HS-5 (cell line): ENCODE results near the gene JDP2.
"Not testable (repeated sequence)": the region's sequence is repeated elsewhere in the genome, so short reads cannot be mapped to it uniquely, and the experiment has no call there.

Source experiments
- DNase-seq: peaks from one replicate; pipeline ENCODE4 v3.0.0-alpha.2; 2012; ENCODE audit warnings: low read depth

The JDP2 gene

DNA sequence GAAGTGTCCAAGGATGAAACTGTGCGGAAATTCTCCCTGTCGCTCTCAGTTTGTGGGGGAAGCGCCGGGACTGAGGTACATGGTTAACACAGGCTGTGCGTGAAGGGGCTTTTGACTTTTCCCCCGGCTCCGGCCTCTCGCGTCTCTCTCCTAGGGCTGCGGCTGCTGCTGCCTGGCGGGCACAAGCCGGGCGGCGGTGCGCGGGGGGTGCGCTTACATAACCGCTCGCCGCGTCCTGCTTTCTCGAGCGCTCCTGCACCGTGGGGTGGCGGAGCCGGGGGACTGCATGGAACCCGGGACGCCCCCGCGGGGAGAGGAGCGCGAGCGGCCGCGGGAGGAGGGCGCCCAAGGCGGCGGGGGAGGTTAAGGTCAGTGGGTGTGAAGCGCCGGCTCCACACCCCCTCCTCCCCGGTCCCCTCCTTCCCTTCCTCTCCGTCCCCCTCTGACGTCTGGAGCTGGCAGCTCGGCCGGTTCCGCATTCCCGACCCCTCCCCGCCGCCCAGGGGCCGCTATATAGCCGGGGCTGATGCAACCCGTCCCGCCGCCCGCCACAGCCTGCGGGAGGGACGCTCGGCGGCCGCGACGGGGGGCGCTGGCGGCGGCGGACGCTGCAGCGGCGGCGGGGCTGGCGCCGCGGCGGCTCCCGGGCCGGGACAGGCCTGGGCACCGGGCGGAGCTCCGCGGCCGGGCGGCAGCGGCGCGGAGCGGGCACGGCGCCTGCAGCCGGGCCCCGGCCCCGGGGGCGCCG is at the start of gene JDP2:
Gene JDP2, plus strand, starts transcription at position 541 of the 748 bp plus-strand sequence. CDS start 9,899 bp downstream, outside the sequence.
- DNase-seq, result peak; percentile 20

DNA sequence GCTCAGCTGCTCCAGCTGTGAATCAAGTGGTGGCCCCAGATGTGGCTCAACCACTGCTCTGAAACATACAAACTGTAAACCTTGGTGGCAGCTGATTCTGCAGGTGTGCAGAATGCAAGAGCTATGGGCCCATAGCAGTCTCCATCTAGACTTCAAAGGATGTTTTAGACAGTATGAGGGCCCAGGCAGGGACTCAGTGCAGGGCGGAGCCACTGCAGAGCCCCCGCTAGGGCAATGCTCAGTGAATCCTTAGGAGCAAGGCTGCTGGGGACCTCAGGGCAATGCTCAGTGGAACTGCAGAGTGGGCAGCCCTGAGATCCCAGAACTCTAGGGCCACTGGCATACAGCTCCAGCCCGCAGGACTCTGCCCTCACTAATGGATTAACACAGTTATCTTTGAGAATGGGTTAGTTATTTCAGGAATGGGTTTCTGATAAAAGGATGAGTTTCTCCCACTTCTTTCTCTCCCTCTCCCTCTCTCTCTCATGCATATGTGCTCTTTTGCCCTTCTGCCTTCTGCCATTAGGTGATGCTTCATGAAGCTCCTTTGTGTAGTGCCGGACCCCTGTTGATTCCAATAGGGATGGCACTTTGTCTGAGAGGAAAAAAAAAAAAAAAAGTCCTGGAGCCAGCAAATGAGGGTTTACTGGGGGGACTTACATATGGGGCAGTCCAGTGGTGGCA is 48.4 kb upstream of the JDP2 start:
- no peak for DNase-seq

DNA sequence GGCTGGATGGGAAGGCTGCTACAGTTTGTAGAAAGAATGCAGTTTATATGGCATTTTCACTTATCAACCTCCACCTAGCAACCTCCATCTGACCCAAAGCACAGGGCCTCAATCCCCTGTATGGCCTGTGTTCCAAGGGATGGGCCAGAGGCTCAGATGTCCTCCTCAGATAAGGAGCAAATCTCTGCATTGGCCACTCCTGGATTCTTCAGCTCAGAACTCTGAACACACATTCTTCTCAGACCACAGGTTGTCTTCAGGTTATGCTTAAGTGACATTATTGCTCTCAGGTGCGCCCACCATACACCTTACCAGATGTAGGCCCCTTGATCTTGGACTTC is 47.9 kb upstream of the JDP2 start:
- DNase-seq, result no peak

GRCh38 chr14:75380656-75381055 is 47.2 kb upstream of the JDP2 start:
- no peak for DNase-seq

GRCh38 chr14:75381642-75382041 is 46.2 kb upstream of the JDP2 start:
- no peak for DNase-seq

DNA sequence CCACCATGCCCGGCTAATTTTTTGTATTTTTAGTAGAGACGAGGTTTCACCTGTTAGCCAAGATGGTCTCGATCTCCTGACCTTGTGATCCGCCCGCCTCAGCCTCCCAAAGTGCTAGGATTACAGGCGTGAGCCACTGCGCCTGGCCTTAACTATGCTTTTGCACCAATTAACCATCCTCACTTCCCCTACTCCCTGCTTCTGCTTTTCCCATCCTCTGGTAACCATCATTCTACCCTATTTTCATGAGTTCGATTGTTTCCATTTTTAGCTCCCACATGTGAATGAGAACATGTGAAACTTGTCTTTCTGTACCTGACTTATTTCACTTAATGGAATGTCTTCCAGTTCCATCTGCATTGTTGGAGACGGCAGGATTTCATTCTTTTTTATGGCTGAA is 44.6 kb upstream of the JDP2 start:
- DNase-seq, result not testable (repeated sequence)

GRCh38 chr14:75383721-75384120 is 44.1 kb upstream of the JDP2 start:
- no peak for DNase-seq

- DNase-seq, result no peak
These were observed 38.1 kb upstream of the JDP2 start for GRCh38 chr14:75389679-75390078.

DNA sequence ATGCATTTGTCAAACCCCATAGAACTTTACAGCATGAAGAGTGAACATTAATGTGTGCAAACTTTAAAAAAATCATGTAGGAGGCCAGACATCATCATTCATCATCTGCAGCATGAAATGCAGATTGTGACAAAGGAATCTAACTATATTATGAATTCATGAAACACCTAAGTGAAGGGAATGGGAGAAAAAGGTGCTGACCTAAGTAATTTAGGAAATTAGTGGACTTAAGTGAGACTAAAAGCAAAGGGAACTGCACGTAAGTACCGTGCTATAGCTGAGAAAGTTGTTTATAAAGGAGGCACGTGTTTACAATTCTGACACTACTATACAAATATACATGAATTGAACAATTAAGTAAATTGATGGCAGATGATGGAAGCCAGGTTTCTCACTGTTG is 37.6 kb upstream of the JDP2 start:
- DNase-seq, result no peak

DNA sequence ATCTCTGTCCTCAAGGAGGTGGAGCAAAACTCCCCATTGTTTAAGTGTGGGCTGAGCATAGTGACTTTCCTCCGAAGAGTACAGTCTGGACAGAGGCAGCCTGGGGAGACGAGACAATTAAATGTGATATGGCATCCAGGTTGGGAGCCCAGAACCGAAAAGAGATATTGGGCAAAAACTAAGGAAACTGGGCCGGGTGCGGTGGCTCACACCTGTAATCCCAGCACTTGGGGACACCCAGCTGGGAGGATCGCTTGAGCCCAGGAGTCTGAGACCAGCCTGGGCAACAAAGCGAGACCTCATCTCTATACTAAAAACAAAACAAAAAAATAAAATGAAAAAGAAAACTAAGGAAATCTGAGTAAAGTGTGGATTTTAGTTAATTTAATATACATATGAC is 35.9 kb upstream of the JDP2 start:
- no peak for DNase-seq

- DNase-seq, result no peak
These were observed 34.9 kb upstream of the JDP2 start for GRCh38 chr14:75392686-75393641.

- no peak for DNase-seq
These were observed 34.0 kb upstream of the JDP2 start for GRCh38 chr14:75393794-75394193.

GRCh38 chr14:75395862-75396261 is 32.0 kb upstream of the JDP2 start:
- DNase-seq, result no peak

DNA sequence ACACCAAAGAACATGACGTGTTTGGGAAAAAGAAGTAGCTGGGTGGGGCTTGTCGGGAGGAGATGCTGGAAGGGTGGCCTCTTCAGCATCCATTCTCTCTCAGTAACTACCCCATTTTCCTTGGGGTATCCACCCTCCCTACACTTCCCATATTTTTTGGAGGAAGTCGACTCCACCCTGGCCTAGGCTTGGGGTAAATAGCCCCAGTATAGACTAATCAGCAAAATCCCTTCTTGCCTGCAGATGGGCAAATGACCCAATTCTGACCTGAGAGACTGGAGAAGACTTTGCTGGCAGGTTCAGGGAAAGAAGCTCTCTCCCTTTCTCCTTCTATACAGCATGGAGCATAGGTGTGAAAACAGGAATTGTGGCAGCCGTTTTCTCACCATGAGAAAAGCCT is 28.5 kb upstream of the JDP2 start:
- DNase-seq, result no peak

- no peak for DNase-seq
These were observed 27.7 kb upstream of the JDP2 start for GRCh38 chr14:75399843-75400775.

- DNase-seq, result no peak
These were observed 26.5 kb upstream of the JDP2 start for GRCh38 chr14:75401361-75401760.

DNA sequence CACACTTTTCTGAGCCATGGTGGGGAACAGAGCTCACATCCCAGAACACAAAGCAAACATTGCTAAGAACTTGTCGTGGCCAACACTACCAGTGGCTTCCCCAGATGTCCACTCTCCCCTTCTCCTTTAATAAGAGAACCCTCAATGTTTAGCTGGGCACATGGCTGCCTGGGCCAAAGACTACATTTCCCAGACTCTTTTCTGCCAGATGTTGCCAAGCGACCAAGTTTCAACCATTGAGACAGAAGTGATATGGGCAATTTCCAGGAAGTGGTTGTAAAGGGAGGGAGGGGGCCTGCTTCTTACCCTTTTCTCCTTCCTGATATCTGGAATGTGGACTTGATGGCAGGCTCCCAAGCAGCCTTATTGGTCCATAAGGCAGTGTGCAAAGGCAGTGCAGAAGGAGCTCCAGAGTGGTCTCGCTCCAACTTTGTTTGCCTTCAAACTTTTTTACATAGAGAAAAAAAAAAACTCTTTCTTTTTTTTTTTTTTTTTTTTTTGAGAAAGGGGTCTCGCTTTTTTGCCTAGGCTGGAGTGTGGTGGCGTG is 24.9 kb upstream of the JDP2 start:
- DNase-seq, result no peak

- no peak for DNase-seq
These were observed 23.0 kb upstream of the JDP2 start for GRCh38 chr14:75404847-75405246.

DNA sequence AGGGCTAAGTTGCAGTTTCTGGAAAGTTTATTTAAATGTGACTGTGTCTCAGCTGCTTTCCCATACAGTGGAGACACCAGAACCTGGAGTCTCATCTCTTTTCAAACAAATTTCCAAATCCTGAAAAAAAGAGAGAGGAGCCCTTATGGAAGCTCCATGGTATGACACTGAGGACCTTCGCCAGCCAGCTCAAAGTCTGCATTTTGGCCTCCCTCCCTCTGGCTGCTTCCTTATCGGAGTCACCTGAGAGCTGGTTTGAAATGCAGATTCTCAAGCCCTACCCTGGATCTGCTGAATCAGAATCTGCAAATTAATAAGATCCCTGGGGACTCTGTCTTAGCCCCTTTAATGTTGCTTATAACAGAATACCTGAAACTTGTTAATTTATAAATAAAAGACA is 21.7 kb upstream of the JDP2 start:
- no peak for DNase-seq

DNA sequence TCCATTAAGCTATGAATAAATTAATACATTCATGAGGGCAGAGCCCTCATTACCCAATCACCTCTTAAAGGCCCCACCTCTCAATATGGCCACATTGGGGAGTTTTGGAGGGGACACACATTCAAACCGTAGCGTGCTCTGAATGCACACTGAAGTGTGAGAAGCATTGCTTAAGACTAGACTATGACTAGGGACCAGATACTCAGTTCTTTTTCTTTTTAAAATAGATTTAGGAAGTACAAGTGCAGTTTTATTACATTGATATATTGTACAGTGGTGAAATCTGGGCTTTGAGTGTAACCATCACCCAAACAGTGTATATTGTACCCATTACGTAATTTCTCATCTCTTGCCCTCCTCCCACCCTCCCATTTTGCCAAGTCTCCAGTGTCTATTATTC is 21.0 kb upstream of the JDP2 start:
- DNase-seq, result no peak
